ENCODE measurements around the gene SUPT6H.

DNA sequence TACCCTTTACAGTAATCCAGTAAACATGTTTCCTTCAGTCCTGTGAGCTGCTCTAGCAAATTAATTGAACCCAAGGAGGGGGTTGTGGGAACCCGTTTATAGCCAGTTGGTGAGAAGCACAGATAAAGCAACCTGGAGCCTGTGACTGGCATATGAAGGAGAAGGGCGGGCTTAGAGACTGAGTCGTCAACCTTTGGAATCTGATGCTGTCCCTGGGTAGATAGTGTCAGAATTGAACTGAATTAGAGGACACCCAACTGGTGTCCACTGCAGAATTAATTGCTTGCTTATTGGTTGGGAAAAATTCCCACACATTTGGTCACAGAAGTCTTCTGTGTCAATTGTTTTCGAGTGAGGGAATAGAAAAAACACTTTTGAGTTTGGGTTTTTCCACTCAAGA lies 35.2 kb upstream of the SUPT6H start:
- TF ChIP-seq, protein P1, sequence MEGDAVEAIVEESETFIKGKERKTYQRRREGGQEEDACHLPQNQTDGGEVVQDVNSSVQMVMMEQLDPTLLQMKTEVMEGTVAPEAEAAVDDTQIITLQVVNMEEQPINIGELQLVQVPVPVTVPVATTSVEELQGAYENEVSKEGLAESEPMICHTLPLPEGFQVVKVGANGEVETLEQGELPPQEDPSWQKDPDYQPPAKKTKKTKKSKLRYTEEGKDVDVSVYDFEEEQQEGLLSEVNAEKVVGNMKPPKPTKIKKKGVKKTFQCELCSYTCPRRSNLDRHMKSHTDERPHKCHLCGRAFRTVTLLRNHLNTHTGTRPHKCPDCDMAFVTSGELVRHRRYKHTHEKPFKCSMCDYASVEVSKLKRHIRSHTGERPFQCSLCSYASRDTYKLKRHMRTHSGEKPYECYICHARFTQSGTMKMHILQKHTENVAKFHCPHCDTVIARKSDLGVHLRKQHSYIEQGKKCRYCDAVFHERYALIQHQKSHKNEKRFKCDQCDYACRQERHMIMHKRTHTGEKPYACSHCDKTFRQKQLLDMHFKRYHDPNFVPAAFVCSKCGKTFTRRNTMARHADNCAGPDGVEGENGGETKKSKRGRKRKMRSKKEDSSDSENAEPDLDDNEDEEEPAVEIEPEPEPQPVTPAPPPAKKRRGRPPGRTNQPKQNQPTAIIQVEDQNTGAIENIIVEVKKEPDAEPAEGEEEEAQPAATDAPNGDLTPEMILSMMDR (conservative IDR thresholded peaks at IDR 0.05 in 1 of 2, IDR thresholded peaks at IDR 0.05 in 1 of 2; ENCODE audit: extremely low read depth in 1 of 2, insufficient read depth in 1 of 2, low read depth in 1 of 2, low read length in 2 of 2), result no peak
- no peak for TF ChIP-seq EZH2 (IDR thresholded peaks at IDR 0.05; ENCODE audit: borderline replicate concordance, low read length)
